ENCODE results near the gene ST7. TPM values are rescaled to one million over a fixed set of nuclear protein-coding genes. Genes with fewer than 3 reads are reported as not detected.

ST7 gene
- total RNA-seq, 1 experiment from 2014 or later: 19.6 TPM

DNA sequence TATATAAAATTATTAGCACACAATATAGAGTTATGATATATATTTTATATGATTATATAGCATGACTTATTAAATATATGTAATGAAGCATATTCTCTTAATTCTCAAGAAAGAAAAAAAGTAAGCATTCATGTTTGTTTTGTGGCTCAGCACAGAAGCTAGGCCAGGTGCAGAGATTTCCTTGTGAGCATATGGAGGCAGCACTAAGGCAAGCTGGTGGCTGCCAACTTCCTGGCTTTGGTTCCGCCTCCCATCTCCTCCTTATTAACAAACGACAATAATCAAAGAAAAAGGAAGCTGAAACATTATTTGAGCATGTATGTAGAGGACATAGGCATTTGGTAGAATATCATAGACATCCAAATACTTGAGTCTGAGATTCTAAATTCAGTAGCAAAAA is 130.3 kb downstream of the ST7 start:
- DNase-seq (ENCODE audit: low read depth, low spot score) (no peak), ATAC-seq (no peak)
- no TSS peak for BruUV-seq (replicated peaks)
- Histone ChIP-seq H3K4me1 (ENCODE audit: control insufficient read depth, insufficient read depth, low read length) (no peaks in the 10 kb centered on the region), H3K4me3 (ENCODE audit: low read depth in 2 of 2, low read length in 2 of 2) (no peak overlapping the region), H3K36me3 (ENCODE audit: control insufficient read depth, insufficient read depth, low read length) (no peaks in the 10 kb centered on the region), H3K27ac (ENCODE audit: low read length) (no peak overlapping the region), H3K9me3 (ENCODE audit: control insufficient read depth, insufficient read depth, low read depth, low read length) (no peaks in the 10 kb centered on the region), H3K27me3 (ENCODE audit: control insufficient read depth, insufficient read depth, low read length) (no peaks in the 10 kb centered on the region)
- ChIA-PET CTCF (interaction anchor here (0.6 kb wide), 1 partner anchor 27 kb away, joined by 3 read pairs; no protein-coding TSS in a partner anchor), POLR2A (no interaction called here)
- TF ChIP-seq CTCF (IDR thresholded peaks at IDR 0.05) (no peak), TCF7L2 (IDR thresholded peaks at IDR 0.05; ENCODE audit: low read depth, low read length) (no peak), SIN3A (IDR thresholded peaks at IDR 0.05; ENCODE audit: borderline replicate concordance, insufficient read depth, low read depth, low read length) (no peak)
- in situ Hi-C loops (cut with HindIII; ENCODE audit: low pct_unique_long_range_greater_than_20kb, low sequenced_read_pairs) (no loop called here), intact Hi-C loops (cut with micrococcal nuclease; ENCODE audit: unreplicated experiment) (no loop called here)

- CTCF ChIA-PET: interaction anchor here (0.6 kb wide), 1 partner anchor 26 kb away, joined by 3 read pairs; no protein-coding TSS in a partner anchor
- intact Hi-C loops (cut with micrococcal nuclease; ENCODE audit: unreplicated experiment) (no loop called here), in situ Hi-C loops (cut with HindIII; ENCODE audit: low pct_unique_long_range_greater_than_20kb, low sequenced_read_pairs) (no loop called here)
- Histone ChIP-seq H3K4me1 (ENCODE audit: control insufficient read depth, insufficient read depth, low read length) (no peaks in the 10 kb centered on the region), H3K27ac (ENCODE audit: low read length) (no peak overlapping the region), H3K36me3 (ENCODE audit: control insufficient read depth, insufficient read depth, low read length) (no peaks in the 10 kb centered on the region), H3K4me3 (ENCODE audit: low read depth in 2 of 2, low read length in 2 of 2) (no peak overlapping the region), H3K27me3 (ENCODE audit: control insufficient read depth, insufficient read depth, low read length) (no peaks in the 10 kb centered on the region), H3K9me3 (ENCODE audit: control insufficient read depth, insufficient read depth, low read depth, low read length) (no peaks in the 10 kb centered on the region)
- DNase-seq (ENCODE audit: low read depth, low spot score) (no peak), ATAC-seq (no peak)
- BruUV-seq (replicated peaks): no TSS peak
- POLR2A ChIA-PET: no interaction called here
- TF ChIP-seq, protein P1, sequence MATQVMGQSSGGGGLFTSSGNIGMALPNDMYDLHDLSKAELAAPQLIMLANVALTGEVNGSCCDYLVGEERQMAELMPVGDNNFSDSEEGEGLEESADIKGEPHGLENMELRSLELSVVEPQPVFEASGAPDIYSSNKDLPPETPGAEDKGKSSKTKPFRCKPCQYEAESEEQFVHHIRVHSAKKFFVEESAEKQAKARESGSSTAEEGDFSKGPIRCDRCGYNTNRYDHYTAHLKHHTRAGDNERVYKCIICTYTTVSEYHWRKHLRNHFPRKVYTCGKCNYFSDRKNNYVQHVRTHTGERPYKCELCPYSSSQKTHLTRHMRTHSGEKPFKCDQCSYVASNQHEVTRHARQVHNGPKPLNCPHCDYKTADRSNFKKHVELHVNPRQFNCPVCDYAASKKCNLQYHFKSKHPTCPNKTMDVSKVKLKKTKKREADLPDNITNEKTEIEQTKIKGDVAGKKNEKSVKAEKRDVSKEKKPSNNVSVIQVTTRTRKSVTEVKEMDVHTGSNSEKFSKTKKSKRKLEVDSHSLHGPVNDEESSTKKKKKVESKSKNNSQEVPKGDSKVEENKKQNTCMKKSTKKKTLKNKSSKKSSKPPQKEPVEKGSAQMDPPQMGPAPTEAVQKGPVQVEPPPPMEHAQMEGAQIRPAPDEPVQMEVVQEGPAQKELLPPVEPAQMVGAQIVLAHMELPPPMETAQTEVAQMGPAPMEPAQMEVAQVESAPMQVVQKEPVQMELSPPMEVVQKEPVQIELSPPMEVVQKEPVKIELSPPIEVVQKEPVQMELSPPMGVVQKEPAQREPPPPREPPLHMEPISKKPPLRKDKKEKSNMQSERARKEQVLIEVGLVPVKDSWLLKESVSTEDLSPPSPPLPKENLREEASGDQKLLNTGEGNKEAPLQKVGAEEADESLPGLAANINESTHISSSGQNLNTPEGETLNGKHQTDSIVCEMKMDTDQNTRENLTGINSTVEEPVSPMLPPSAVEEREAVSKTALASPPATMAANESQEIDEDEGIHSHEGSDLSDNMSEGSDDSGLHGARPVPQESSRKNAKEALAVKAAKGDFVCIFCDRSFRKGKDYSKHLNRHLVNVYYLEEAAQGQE (IDR thresholded peaks at IDR 0.05; ENCODE audit: insufficient read depth in 1 of 2, low read depth in 2 of 2, low read length in 1 of 2): no peak
- no peak for TF ChIP-seq SIN3A (IDR thresholded peaks at IDR 0.05; ENCODE audit: borderline replicate concordance, insufficient read depth, low read depth, low read length)
- TF ChIP-seq POLR2AphosphoS5 (IDR thresholded peaks at IDR 0.05; ENCODE audit: low read depth, low read length): no peak
- no peak for TF ChIP-seq TCF7L2 (IDR thresholded peaks at IDR 0.05; ENCODE audit: low read depth, low read length)
- no peak for TF ChIP-seq CTCF (IDR thresholded peaks at IDR 0.05)
These were observed 131.0 kb downstream of the ST7 start for GRCh38 chr7:117084286-117084685.

Measured in Panc1 (cell line).